AG09309 (cell line): ENCODE measurements around the gene CD2.
A peak's percentile ranks its signal among the peaks of the same experiment; 100 is the strongest.

Experiments used
- DNase-seq: peaks from one replicate; pipeline ENCODE4 v3.0.0-alpha.2; 2010; ENCODE audit warnings: low read depth
- H3K4me3 ChIP-seq: 2 replicates; pipeline ENCODE4 v1.5.1; 2011; ENCODE audit warnings: mild to moderate bottlenecking, low read depth, low read length, moderate library complexity; ENCODE audit not compliant: control insufficient read depth
- TF ChIP-seq, protein P1 (sequence below): IDR thresholded peaks from 2 replicates; pipeline ENCODE4 v1.5.1; 2011; ENCODE audit warnings: mild to moderate bottlenecking, low read depth, low read length, inconsistent platforms; ENCODE audit not compliant: insufficient read depth, control insufficient read depth; ENCODE audit errors: missing control alignments

Gene CD2

DNA sequence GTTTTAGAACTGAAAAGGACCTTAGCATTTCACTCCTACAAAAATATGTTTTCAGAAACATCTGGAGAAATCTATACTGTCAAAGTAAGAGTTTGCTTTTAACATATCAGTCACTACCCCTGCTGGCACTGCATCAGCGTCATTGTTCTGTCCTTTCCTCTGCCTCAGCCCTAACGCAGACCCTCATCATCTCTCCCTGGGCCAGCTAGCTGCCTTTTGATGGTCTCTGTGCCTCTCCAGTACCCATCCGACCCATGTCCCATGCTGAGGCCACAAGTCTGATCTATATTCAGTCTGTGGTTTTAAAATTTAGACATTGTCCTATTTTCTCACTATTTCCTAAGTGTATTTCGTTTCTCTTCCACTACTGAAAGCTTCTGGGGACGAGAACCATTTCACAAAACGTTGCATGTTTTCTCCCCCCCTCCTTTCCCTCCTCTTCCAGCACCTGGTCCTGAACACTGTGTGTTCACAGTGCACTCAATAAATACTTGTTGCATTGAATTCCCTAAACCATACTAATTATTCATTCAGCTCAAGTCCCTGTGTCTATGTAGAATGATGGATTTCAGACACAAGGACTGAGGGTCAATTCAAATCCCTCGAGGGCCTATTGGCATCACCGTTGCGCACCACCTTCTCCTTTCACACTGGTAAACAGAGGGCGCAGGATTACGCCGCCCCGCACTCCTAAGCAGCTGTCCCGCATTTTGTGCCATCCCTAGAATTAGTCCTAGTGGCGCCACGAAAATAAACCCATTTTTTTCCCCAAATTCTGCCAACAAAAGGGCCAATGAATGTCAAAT is 53.4 kb downstream of the CD2 start:
- H3K4me3 ChIP-seq: no peak overlapping the region
- TF ChIP-seq, protein P1, sequence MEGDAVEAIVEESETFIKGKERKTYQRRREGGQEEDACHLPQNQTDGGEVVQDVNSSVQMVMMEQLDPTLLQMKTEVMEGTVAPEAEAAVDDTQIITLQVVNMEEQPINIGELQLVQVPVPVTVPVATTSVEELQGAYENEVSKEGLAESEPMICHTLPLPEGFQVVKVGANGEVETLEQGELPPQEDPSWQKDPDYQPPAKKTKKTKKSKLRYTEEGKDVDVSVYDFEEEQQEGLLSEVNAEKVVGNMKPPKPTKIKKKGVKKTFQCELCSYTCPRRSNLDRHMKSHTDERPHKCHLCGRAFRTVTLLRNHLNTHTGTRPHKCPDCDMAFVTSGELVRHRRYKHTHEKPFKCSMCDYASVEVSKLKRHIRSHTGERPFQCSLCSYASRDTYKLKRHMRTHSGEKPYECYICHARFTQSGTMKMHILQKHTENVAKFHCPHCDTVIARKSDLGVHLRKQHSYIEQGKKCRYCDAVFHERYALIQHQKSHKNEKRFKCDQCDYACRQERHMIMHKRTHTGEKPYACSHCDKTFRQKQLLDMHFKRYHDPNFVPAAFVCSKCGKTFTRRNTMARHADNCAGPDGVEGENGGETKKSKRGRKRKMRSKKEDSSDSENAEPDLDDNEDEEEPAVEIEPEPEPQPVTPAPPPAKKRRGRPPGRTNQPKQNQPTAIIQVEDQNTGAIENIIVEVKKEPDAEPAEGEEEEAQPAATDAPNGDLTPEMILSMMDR: no peak
- no peak for DNase-seq

DNA sequence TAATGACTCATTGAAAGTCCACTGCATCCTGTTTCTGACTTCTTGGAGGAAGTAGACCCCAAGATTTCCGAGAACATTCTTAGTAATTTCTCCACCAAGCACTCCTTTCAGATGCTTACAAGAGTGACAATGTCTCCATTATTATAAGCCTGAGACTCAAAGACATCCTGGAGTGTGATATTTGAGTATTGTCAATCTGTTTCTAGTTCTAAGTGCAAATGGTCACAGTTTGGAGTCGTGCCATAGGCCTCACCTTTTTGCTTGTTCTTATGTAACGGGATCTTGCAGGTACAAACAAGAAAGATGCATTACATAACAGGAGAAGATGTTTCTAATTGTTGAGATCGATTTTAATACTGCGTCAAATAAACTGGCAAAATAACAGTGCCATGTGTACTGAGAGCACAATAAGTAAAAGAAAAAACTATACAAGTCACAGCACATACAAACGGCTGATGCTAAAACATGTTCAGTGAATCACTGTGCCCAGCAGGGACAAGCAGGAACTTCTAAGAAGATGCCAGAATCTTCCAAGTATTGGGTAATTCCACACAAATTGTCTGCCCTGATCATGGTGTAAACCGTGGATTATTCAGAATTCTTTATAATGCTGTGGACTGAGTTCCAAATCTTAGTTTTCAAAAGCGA is 54.1 kb downstream of the CD2 start:
- TF ChIP-seq, protein P1: no peak
- no peak for DNase-seq
- H3K4me3 ChIP-seq: no peak overlapping the region

DNA sequence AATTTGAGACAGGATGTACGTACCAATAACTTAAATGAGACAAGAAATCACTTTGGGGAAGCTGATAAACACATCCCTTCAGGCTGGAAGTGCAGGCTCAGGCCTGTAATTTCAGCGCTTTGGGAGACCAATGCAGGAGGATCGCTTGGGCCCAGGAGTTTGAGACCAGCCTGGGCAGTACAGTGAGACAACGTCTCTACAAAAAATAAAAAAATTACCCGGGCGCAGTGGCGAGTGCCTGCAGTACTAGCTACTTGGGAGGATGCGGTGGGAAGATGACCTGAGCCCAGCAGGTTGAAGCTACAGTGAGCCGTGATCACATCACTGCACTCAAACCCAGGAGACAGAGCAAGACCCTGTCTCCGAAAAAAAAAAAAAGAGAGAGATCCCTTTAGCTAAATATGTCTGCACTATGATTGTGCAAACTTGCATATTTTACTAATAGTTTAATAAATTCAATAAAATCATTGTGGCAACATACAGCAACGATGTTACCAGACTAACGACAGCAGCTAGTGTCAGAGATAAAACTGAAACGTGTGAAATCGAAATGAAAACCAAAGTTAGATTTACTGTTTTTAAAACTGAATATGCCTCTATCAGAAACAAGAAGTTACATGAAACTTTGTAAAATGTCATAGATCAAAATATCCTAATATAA is 54.7 kb downstream of the CD2 start:
- DNase-seq: no peak
- TF ChIP-seq, protein P1: no peak
- H3K4me3 ChIP-seq: no peak overlapping the region

DNA sequence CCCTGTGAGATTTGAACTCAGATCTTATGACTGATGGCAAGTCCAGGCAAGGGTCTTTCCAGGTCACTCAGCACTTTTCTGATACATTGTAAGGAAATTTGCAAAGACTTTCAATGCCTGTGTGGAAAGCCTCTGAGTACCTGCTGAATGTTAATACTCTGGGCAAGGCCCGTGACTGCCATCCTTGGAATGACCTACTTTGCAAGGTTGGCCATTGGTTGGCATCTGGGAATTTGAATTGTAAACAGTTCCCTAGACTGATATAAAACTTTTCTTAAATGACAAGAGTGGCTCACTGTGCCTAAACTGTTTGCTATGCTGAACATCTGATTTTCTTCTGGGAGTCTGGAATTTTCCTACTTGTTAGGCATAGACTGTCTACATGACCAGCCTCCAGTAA is 57.1 kb downstream of the CD2 start:
- H3K4me3 ChIP-seq: no peak overlapping the region
- TF ChIP-seq, protein P1: no peak
- DNase-seq: no peak

DNA sequence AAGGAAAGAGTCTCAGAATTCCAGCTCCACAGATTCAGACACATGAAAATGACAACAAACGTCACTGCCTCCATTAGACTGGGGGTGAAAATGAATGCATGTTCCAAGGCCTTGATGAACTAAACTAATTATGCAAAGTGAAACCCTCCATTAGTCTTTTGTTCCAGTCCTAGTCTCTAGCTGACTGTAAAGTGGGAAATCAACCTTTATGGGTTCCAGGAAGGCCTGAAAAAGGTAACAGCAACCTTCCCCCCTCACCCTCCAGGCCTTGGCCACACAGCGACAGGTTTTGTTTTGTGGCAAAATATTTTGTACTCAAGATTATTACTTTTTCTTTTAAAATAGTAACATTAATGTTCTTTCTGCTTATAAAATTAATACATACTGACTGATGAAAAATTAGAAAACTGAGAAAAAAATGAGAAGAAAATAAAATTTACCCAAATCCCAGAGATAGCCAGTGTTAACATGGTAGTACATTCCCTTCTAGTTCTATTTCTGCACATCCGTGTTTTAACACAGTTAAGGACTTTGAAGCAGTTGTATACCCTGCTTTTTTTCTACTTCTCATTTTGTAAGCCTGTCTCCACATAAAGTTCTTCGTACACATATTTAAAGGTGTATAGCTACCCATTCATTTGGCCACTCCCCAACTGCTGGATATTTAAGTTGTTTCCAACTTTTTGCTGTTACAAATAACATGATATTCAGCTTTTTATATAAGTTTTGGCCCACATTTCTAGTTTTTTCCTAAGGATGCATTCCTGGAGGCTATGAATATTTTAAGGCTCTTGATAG is 60.9 kb downstream of the CD2 start:
- TF ChIP-seq, protein P1: no peak
- no peak for DNase-seq
- H3K4me3 ChIP-seq: no peak overlapping the region

DNA sequence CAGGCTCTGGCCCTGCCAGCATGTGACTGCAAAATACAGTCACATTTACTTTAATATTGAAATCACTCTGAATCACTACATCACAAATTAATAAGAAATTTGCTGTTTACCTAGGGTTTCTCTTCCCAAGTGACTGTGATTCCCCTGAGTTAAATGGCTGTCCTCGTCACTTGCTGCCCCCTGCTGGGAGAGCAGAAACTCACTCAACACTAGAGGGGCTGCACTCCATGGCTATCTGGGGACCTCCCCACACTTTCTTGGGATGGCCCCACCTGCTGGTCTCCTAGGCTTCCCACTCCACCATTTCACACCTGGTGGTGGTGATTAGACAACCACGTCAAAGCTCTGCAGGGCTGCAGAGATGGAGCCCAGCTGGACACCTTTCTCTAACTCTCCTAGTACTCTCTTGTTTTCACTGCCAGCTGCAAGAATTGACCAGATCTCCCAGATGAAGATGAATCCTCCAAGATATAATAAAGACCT is 63.4 kb downstream of the CD2 start:
- TF ChIP-seq, protein P1: peak; percentile 50
- H3K4me3 ChIP-seq: no peak overlapping the region
- no peak for DNase-seq
